Kidney capillary endothelial cell (primary cell): ENCODE measurements around the gene PVALEF.
"Not testable (repeated sequence)": the region's sequence is repeated elsewhere in the genome, so short reads cannot be mapped to it uniquely, and the experiment has no call there.

ENCODE experiments used
- DNase-seq: peaks from one replicate; pipeline ENCODE4 v3.0.0-alpha.2; 2018; ENCODE audit warnings: low spot score

Gene PVALEF

GRCh38 chr17:81144423-81144781, 20.9 kb upstream of the PVALEF start:
- no peak for DNase-seq

GRCh38 chr17:81146208-81146607, 19.1 kb upstream of the PVALEF start:
- DNase-seq = not testable (repeated sequence)

GRCh38 chr17:81147701-81148100, 17.6 kb upstream of the PVALEF start:
- no peak for DNase-seq

- DNase-seq = no peak
Observed at GRCh38 chr17:81148571-81148970, 16.7 kb upstream of the PVALEF start.

GRCh38 chr17:81148986-81149533, 16.2 kb upstream of the PVALEF start:
- DNase-seq = no peak

- peak; percentile 60 for DNase-seq
Observed at GRCh38 chr17:81150377-81151077, 14.8 kb upstream of the PVALEF start.

- no peak for DNase-seq
Observed at GRCh38 chr17:81151278-81151677, 14.0 kb upstream of the PVALEF start.

- no peak for DNase-seq
Observed at GRCh38 chr17:81152288-81152828, 12.9 kb upstream of the PVALEF start.

GRCh38 chr17:81153340-81153803, 11.9 kb upstream of the PVALEF start:
- peak; percentile 88 for DNase-seq

- DNase-seq = not testable (repeated sequence)
Observed at GRCh38 chr17:81154016-81154415, 11.3 kb upstream of the PVALEF start.

- no peak for DNase-seq
Observed at GRCh38 chr17:81154961-81155360, 10.3 kb upstream of the PVALEF start.

GRCh38 chr17:81156866-81157805, 8.2 kb upstream of the PVALEF start:
- DNase-seq = no peak

- DNase-seq = no peak
Observed at GRCh38 chr17:81157848-81158687, 7.2 kb upstream of the PVALEF start.

- DNase-seq = no peak
Observed at GRCh38 chr17:81158688-81159590, 6.4 kb upstream of the PVALEF start.

- DNase-seq = no peak
Observed at GRCh38 chr17:81159611-81160265, 5.6 kb upstream of the PVALEF start.

- peak; percentile 52 for DNase-seq
Observed at GRCh38 chr17:81160306-81160705, 5.0 kb upstream of the PVALEF start.

GRCh38 chr17:81160747-81161453, 4.4 kb upstream of the PVALEF start:
- DNase-seq = no peak

GRCh38 chr17:81161536-81161935, 3.8 kb upstream of the PVALEF start:
- DNase-seq = no peak

- no peak for DNase-seq
Observed at GRCh38 chr17:81161972-81162371, 3.3 kb upstream of the PVALEF start.
